D721Med (cell line): ENCODE results near the gene PCNX3.

ENCODE experiments used
- DNase-seq: peaks from one replicate; pipeline ENCODE4 v3.0.0; 2011; ENCODE audit warnings: low spot score; ENCODE audit not compliant: insufficient read length
- FAIRE-seq: peaks from 2 replicates; lab custom pipeline; 2011; peaks lifted over from hg19 to GRCh38; lab: Jason Lieb, UNC
- TF ChIP-seq, protein P1 (sequence below): IDR thresholded peaks from 2 replicates; pipeline ENCODE4 v1.5.1; 2012; ENCODE audit warnings: mild to moderate bottlenecking, control low read depth; ENCODE audit not compliant: insufficient read depth; ENCODE audit errors: missing control alignments

Gene PCNX3

DNA sequence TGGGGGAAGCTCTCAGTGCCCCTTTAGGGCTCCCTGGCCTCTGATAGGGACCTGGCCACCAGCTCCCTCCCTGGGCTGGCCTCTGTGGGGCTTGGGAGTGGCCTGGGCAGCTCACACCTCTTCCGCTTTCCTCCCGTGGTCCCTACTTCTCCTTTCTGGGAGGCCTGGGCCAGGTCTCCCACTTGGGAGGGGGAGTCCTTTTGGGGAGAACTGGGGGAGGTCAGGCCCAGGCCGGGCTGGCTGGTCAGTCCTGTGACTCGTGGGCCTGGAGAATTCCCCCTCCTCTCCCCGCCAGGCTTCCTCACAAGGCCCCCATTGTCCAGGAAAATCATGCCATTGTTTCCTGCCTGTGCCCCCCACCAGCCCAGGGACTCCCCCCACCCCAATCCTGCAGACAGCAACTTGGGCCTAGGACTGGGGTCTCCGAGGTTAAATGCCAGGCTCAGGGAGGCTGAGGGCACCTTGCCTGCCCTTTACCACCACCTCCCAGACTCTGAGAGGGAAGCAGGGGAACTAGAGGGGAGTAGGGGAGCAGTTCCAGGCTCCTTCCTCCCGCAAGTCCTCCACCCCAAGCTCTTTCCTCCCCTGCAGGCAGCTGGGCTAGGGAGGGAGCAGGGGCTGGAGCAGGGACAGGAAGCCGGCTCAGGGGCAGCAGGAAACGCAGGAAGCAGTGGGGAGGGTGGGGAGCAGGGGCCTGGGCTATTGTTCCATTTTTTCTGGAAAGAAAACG is 4.4 kb upstream of the PCNX3 start:
- TF ChIP-seq, protein P1, sequence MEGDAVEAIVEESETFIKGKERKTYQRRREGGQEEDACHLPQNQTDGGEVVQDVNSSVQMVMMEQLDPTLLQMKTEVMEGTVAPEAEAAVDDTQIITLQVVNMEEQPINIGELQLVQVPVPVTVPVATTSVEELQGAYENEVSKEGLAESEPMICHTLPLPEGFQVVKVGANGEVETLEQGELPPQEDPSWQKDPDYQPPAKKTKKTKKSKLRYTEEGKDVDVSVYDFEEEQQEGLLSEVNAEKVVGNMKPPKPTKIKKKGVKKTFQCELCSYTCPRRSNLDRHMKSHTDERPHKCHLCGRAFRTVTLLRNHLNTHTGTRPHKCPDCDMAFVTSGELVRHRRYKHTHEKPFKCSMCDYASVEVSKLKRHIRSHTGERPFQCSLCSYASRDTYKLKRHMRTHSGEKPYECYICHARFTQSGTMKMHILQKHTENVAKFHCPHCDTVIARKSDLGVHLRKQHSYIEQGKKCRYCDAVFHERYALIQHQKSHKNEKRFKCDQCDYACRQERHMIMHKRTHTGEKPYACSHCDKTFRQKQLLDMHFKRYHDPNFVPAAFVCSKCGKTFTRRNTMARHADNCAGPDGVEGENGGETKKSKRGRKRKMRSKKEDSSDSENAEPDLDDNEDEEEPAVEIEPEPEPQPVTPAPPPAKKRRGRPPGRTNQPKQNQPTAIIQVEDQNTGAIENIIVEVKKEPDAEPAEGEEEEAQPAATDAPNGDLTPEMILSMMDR: no peak
- no peak for DNase-seq
- FAIRE-seq: no peak

DNA sequence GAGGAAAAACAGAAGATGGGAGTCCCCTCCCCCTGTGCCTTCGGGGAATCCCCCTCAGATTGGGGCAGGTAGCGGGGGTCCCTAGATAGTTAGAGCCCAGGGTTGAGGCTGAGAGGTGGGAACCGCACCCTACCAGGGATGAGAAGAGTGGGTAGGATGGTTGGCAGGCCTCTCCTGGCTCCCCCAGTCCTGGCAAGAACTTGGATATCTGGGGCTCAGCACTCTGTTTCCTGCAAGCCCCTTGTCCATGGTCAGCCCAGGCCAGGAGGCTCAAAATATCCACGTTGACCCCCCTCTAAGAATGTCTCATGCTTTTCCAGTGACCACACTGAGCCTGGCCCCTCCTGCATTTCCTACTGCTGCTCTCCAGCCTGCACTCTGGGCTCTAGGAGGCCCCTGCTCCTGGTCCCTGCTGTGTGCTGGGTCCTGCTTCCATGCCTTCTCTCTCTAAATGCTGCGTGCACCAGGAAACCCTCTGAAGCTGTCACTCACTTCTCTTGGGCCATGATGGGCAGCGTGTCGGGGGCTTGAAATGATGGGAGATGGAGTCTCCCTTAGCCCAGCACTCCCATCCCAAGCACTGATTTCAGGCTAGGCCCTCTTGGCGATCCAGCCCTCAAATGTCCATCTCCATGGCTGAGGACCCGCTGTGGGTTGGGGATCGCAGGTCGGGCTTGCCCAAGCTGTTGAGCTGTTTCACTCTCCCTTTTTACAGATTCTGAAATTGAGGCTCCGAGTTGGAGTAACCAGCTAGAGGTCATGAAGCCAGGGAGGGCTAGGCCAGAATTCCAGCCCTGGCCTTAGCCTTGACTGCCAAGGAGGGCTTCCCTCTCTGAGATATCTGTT is 3.6 kb upstream of the PCNX3 start:
- FAIRE-seq: no peak
- TF ChIP-seq, protein P1: no peak
- no peak for DNase-seq

DNA sequence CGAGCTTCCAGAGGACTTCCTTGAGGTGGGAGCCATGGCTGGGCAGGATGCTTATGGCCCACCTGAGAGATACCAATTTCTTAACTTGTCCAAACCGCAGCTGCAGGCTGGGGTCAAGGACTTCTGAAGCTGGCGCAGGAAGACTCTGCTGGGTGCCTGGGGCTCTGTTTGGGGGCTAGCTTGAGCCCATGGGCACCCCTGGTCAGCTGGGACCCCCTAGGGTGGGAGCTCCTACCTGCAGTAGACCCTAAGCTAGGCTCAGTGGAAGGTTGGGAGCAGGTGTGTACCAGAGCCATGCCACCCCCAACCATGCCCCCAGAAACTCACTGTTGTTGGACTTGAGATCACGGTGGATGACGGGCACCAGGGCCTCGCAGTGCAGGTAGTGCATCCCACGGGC is 2.9 kb upstream of the PCNX3 start:
- TF ChIP-seq, protein P1: no peak
- FAIRE-seq (no peak), DNase-seq (no peak)

DNA sequence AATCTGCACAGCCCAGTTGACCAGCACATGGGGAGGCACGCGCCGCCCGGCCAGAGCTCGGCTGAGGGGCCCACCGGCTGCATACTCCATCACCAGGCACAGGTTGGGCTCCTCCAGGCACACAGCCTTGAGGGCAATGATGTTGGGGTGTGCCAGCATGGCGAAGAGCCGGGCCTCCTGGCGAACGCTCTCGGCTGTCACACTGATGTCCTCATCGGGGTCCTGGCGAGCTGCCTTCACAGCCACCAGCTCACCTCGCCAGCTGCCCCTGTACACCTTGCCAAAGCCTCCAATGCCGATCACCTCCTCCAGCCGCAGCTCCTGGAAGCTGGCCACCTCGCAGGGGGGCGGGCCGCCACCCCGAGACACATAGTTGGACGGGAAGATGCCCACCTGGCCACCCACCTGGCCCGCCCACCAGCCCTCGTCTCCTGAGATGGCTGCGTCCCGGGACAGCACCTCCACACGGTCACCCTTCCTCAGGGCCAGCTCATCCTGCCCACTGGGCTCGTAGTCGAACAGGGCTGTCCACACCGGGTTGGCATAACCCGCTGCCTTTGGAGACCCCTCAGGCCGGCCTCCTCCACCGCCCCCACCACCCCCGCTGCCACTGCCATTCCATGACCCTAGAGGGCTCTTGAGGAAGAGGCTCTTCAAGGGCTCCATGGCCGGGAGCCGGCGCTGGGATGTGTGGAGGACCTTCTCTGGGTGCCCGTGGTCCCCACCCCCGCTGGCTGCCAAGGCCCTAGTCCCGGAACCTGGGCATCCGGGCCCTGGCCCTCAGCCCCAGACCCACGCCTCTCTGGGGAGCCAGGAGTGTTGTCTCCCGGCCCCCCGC is 2.3 kb upstream of the PCNX3 start:
- TF ChIP-seq, protein P1: no peak
- DNase-seq: no peak
- FAIRE-seq: no peak

DNA sequence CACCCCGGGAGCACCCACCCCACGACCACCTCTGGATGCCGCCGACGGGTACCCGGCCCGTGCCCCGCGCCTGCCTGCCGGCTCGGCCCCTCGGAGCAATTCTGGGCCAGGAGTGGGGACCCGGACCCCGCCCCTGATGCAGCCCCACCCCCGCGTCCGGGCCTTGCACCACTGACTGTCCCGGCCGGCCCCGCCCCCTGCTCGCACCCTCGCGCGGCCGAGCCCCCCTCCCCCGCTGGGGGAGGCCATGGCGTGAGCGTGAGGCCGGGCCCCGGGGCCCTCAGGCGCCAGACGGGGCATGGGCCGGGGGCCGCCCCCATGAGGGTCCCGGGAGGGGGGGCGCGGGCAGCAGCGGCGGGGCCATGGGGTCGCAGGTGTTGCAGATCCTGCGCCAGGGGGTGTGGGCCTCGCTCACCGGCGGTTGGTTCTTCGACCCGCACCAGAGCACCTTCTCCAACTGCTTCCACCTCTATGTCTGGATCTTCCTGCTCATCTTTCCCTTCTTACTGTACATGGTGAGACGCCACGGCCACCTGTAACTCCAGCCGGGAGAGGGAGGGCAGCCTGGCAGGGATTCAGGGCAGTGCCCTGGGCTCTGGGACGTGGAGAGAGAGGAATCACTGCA is 486 bp downstream of the PCNX3 start:
- DNase-seq (no peak), FAIRE-seq (no peak)
- TF ChIP-seq, protein P1: no peak

DNA sequence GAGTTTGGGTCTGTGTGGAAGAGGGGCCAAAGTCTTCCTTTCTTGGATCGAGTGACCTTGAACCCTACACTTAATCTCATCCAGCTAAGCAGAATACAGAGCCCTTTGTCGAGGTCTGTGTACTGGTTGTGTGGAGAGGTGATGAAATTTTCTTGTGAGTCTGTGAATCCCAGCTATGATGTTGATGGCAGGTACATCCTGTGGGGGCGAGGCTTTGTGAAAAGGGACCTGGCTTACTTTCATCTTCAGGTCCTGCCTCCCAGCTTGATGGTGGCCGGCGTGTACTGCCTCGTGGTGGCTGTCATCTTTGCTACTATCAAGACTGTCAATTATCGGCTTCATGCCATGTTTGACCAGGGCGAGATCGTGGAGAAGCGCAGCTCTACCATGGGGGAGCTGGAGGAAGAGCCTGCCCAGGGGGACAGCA is 1.0 kb downstream of the PCNX3 start:
- FAIRE-seq: no peak
- DNase-seq: no peak
- TF ChIP-seq, protein P1: no peak
